ENCODE measurements around the gene PHTF2.

Gene PHTF2

DNA sequence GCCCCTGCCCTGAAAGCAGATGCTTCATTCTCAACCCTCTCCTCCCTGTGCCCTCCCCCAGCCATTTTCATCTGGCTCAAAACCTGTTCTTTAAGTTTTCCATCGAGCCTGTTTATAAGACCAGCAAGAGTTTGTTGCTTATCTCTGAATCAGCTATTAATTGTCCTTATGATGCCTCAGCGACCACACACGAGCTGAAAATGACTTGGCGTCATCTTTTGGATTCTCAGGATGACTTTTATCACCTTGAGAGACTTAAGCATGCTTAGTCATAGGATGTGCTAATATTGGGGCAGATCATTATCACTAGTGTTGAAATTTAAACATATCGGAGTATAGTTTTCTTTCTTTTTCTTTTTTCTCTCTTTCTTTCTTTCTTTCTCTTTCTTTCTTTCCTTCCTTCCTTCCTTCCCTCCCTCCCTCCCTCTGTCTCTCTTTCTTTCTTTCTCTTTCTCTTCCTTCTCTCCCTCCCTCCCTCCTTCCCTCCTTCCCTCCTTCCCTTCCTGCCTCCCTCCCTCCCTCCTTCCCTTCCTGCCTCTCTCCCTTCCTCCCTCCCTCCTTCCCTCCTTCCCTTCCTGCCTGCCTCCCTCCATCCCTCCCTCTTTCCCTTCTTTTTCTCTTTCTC is 184.5 kb downstream of the PHTF2 start:
- no peak for TF ChIP-seq EGR1 (IDR thresholded peaks at IDR 0.05)

DNA sequence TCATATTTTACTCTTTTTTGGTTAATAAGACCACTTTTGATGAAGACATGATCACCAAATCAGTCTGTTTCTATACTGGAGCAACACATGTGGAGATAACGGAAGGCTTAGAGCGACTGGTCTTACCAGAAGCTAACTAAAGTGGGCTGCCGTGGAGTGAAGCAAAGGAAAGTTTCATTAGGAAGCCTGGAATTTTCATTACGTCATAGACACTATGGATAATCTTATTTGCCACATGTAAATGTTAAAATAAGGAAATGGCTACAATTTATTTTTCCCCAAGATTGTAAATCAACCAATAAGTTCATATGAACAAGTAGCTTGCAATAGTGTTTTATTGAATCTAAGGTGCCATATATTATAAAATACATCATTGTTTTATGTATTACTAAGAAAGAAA is 185.4 kb downstream of the PHTF2 start:
- no peak for TF ChIP-seq MAX (IDR thresholded peaks at IDR 0.05)
- no peak for TF ChIP-seq CREB1 (IDR thresholded peaks at IDR 0.05; ENCODE audit: low read depth)
- TF ChIP-seq CEBPB (IDR thresholded peaks at IDR 0.05) = no peak
- TF ChIP-seq TEAD4 (IDR thresholded peaks at IDR 0.05) = no peak
- TF ChIP-seq TCF12 (IDR thresholded peaks at IDR 0.05; ENCODE audit: low read depth) = no peak
- TF ChIP-seq RAD21 (IDR thresholded peaks at IDR 0.05; ENCODE audit: low read depth) = no peak
- TF ChIP-seq EGR1 (IDR thresholded peaks at IDR 0.05) = no peak
- no peak for TF ChIP-seq REST (IDR thresholded peaks at IDR 0.05; ENCODE audit: low read depth)
- no peak for TF ChIP-seq FOXM1 (IDR thresholded peaks at IDR 0.05; ENCODE audit: borderline replicate concordance, low read depth)
- no peak for TF ChIP-seq EP300 (IDR thresholded peaks at IDR 0.05; ENCODE audit: borderline replicate concordance)
- TF ChIP-seq YY1 (IDR thresholded peaks at IDR 0.05; ENCODE audit: low read depth) = no peak
- TF ChIP-seq TAF1 (IDR thresholded peaks at IDR 0.05; ENCODE audit: low read depth) = no peak
- no peak for TF ChIP-seq USF1 (IDR thresholded peaks at IDR 0.05)
- no peak for TF ChIP-seq NFIC (IDR thresholded peaks at IDR 0.05)
- TF ChIP-seq ZBTB7A (IDR thresholded peaks at IDR 0.05; ENCODE audit: low read depth) = no peak

- TF ChIP-seq FOXM1 (IDR thresholded peaks at IDR 0.05; ENCODE audit: borderline replicate concordance, low read depth) (no peak), USF1 (IDR thresholded peaks at IDR 0.05) (no peak), TAF1 (IDR thresholded peaks at IDR 0.05; ENCODE audit: low read depth) (no peak), EP300 (IDR thresholded peaks at IDR 0.05; ENCODE audit: borderline replicate concordance) (no peak), ZBTB7A (IDR thresholded peaks at IDR 0.05; ENCODE audit: low read depth) (no peak), CREB1 (IDR thresholded peaks at IDR 0.05; ENCODE audit: low read depth) (no peak), TCF12 (IDR thresholded peaks at IDR 0.05; ENCODE audit: low read depth) (no peak), MAX (IDR thresholded peaks at IDR 0.05) (no peak), TEAD4 (IDR thresholded peaks at IDR 0.05) (no peak), EGR1 (IDR thresholded peaks at IDR 0.05) (no peak), NFIC (IDR thresholded peaks at IDR 0.05) (no peak), REST (IDR thresholded peaks at IDR 0.05; ENCODE audit: low read depth) (no peak), RAD21 (IDR thresholded peaks at IDR 0.05; ENCODE audit: low read depth) (no peak), YY1 (IDR thresholded peaks at IDR 0.05; ENCODE audit: low read depth) (no peak), CEBPB (IDR thresholded peaks at IDR 0.05) (no peak)
Measured at GRCh38 chr7:77985232-77985973, 186.8 kb downstream of the PHTF2 start.

- TF ChIP-seq FOXM1 (IDR thresholded peaks at IDR 0.05; ENCODE audit: borderline replicate concordance, low read depth) (no peak), USF1 (IDR thresholded peaks at IDR 0.05) (no peak), TCF12 (IDR thresholded peaks at IDR 0.05; ENCODE audit: low read depth) (no peak), REST (IDR thresholded peaks at IDR 0.05; ENCODE audit: low read depth) (no peak), RAD21 (IDR thresholded peaks at IDR 0.05; ENCODE audit: low read depth) (no peak), NFIC (IDR thresholded peaks at IDR 0.05) (no peak), EP300 (IDR thresholded peaks at IDR 0.05; ENCODE audit: borderline replicate concordance) (no peak), TEAD4 (IDR thresholded peaks at IDR 0.05) (no peak), CEBPB (IDR thresholded peaks at IDR 0.05) (no peak), MAX (IDR thresholded peaks at IDR 0.05) (no peak), YY1 (IDR thresholded peaks at IDR 0.05; ENCODE audit: low read depth) (no peak), ZBTB7A (IDR thresholded peaks at IDR 0.05; ENCODE audit: low read depth) (no peak)
Measured at GRCh38 chr7:77985974-77986339, 187.4 kb downstream of the PHTF2 start.
